DMS114 treated with DMSO at 0.1 percent for 48 hours (cell line): Measurements from ENCODE around the gene ZNF770.
"Not testable (repeated sequence)": the region's sequence is repeated elsewhere in the genome, so short reads cannot be mapped to it uniquely, and the experiment has no call there.

Experiments
- DNase-seq: peaks from one replicate; lab custom pipeline; 2025; ENCODE audit not compliant: unreplicated experiment; lab: John Stamatoyannopoulos, UW

Gene ZNF770

DNA sequence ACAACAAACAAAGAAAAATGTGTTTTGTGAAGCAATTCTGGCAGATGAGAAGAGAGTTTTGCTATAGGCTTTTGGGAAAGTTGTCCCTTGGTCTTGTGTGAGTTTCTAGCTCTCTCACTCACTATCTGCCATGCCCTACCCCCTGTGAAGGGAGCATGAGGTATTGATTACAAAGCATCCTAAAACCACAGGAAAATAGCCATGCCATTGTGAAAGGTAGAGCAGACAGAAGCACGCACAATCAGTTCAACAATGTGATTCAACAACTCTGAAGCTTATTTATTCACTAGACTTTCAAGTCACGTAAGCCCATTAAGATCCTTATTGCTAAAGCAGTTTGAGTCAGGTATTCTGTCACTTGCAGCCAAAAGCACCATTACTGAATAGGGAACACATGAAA lies 12.0 kb downstream of the ZNF770 start:
- DNase-seq = no peak

DNA sequence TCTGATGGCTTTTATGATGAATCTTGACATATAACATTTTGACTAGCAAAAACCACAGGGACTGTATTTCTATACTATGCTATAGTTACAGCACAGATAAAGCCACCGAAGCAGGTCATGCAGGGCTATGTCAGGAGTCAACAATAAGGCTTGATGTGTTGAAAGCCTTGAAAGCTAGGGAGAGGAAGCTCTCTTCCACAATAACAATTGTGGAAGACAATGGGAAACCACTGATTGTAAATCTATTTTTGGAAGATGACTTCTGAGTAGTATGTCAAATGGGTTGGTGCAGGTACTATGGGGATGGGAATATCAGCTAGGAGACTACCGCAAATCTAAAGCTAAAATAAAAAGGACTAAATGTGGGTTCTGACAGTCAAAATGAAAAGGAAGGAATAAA lies 14.6 kb downstream of the ZNF770 start:
- DNase-seq = no peak

DNA sequence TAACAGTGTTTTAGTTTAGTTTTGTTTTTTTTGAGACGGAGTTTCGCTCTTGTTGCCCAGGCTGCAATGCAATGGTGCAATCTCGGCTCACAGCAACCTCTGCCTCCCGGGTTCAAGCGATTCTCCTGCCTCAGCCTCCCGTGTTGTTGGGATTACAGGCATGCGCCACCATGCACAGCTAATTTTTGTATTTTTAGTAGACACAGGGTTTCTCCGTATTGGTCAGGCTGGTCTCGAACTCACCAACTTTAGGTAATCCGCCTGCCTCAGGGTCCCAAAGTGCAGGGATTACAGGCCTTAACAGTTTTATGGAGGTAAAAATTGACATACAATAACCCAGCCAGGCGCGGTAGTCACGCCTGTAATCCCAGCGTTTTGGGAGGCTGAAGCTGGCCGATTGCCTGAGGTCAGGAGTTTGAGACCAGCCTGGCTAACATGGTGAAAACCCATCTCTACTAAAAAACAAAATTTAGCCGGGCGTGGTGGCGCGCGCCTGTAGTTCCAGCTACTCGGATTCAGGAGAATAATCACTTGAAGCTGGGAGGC lies 17.9 kb downstream of the ZNF770 start:
- not testable (repeated sequence) for DNase-seq

DNA sequence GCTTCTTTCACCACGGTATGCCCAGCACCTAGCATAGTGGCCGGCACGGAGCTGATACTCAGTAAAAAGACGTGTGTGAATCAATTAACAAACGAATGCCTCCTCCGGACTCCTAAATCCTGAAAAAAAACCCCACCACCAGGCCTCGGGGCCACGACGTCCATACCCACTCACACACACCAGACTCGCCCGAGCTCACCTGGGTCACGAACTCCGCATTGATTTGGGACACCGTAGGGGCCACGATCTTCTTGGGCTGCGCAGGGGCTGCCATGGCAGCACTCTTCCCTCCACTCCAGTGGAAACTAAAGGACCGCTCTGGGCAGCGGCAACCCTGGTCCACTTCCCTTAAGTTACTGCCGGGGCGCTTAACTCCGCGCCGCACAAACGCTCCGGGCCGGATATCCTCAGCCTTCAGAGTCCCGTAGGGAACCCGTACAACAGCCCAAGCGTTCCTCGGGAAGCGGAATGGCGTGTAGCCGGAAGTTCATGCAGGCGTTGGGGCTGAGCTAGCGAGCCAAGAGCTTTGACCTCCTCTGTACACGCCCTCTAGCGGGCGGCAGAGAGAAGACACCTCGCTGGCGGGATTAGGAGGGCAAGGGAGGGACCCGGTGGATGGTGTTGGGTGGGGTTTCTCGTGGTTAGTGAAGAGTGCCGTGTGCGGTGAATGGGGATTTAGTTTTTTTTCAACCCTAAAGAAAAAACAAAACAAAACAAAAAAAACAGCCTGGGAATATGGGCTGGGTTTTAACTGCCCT lies 18.6 kb downstream of the ZNF770 start, which contains the start of gene AQR:
AQR (minus strand) TSS at position 403 of the 758 bp plus-strand sequence; CDS start at position 274, 129 bp downstream.
- peak; percentile 97 for DNase-seq

DNA sequence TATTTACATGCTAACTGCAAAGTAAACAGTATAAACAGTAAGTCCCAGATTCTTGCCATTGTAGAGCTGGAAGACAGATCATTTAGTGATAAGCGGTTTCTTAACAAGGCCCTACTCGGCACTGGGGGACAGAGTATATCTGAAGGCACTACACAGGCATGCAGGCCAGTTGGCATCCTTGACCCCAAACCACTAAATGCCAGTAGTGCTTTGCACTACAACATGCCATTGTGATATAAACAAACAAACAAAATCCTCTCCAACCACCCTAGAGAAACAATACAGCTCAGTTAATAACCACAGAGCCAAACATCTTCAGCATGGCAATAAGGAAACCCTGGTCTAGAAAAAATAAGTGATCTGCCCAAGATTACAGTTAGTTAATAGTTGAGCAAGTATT lies 23.8 kb downstream of the ZNF770 start:
- DNase-seq = no peak

DNA sequence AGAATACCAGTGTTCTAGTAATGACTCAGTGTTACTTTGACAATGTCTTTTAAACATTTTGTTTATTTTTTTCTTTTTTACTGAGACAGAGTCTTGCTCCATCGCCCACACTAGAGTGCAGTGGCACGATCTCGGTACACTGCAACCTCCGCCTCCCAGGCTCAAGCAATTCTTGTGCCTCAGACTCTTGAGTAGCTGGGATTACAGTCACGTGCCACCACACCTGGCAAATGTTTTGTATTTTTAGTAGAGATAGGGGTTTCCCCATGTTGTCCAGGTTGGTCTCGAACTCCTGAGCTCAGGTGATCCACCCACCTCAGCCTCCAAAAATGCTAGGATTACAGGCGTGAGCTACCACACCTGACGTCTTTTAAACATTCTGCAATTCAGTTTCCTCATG lies 34.2 kb downstream of the ZNF770 start:
- no peak for DNase-seq

DNA sequence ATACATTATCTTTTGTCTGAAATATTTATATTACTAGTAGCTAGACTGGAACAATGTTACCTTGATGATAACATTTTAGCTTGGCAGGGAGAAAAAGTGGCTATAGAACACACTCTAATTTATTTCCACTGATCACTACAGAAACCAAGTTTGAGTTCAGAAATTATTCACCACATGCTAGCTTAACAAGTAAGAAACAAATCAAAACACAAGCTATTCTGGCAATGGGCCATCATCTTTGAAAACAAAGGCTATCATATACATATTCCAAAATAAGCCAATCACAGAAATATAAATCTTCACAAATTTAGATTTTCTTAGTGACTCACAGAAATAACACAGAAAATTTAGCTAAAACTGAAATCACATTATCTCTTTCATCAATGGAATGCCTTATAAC lies 35.6 kb downstream of the ZNF770 start:
- DNase-seq = no peak

DNA sequence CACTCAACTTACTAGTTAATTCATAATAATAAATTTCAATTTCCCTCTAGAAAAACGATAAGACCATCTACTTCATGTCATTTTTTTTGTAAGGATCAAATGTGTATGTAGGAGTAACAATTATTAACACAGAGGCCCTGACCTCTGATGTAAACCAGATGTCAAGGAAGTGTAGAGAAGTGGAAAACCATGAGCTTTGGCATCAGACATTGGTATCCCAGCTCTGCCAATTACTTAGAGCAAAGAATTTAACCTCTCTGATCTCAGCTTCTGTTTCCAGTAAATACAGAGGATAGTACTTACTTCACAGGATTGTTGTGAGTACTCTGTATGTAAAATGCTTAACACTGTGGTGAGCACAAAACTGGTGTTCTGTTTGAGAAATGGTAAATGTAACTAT lies 36.1 kb downstream of the ZNF770 start:
- DNase-seq = no peak

DNA sequence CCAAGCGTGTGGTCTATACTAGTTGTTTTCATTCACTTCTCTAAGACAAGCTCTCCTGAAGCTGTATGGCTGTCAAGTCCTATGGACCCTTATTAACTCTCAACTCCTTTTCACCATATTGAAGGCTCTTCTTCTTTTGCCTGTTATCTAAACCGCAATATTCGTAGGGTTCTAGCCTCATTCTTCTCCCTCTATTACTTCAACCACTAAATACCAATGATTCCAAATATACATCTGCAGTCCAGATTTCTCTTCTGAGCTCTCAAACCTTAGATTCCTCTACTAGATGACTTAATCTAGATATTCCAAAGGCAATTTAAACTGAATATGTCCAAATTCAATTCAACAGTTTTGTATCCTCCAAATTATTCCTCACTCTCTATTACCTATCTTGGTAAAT lies 43.2 kb downstream of the ZNF770 start:
- DNase-seq = no peak

DNA sequence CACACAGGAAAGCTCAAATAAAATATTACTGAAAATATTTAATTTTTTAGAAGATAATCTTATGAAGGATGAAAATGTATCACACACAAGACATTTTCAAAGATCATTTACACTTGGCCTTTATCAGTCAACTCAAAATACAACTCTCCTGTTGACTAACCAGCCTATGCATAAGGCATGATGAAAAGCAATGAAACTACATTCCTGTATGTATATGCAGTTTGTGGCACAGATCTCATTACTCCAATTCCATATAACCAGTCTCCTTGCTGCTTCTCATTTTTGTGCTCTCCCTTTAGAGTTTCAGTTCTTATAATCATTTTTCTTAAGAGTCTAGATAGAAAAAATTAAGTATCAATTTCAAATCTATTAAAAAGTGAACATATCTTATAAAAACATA lies 44.4 kb downstream of the ZNF770 start:
- no peak for DNase-seq

DNA sequence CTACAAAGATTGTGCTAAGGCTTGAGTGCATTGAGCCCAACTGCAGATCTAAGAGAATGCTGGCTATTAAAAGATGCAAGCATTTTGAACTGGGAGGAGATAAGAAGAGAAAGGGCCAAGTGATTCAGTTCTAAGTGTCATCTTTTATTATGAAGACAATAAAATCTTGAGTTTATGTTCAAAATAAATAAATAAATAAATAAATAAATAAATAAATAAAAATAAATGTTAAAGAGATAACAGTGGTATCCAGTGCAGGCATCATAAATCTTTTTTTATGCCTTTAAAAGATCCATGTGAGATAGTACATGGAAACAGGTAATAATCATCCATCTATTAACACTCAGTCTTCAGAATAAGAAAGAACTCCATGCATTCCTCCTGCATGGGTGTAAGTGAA lies 44.8 kb downstream of the ZNF770 start:
- not testable (repeated sequence) for DNase-seq

DNA sequence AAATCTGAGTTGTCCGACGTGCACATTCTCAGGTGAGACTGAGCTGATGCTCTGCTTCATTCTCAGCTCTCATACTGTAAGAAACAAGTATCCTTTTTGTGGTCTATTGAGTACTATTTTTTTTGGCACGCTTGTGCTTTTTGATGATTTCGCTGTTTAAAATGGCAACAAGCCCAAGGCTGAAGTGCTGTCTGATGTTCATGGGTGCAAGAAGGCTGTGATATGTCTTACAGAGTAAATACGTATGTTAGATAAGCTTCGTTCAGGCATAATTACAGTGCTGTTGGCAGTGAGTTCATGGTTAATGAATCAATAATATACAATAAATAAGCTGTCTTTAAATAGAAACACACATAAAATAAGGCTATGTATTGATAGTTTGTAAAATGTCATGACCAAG lies 45.7 kb downstream of the ZNF770 start:
- DNase-seq = no peak

DNA sequence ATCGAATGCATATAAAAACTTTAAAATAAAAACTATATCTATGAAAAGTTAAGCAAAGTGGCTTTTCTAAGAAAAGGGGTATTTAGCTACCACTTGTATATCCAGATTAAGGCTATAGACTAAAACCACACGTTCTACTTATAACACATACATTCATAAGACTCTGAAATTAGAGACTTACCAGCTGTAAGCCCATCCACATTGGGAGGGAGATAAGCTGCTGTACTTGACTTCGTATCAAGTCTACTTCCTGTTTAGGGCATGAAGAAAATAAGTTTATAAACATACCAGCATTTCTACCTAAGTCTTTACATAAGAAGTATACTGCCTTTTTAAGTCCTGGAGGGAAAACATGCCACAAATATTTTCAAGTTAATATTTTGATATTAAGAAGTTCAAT lies 46.3 kb downstream of the ZNF770 start:
- DNase-seq = no peak

DNA sequence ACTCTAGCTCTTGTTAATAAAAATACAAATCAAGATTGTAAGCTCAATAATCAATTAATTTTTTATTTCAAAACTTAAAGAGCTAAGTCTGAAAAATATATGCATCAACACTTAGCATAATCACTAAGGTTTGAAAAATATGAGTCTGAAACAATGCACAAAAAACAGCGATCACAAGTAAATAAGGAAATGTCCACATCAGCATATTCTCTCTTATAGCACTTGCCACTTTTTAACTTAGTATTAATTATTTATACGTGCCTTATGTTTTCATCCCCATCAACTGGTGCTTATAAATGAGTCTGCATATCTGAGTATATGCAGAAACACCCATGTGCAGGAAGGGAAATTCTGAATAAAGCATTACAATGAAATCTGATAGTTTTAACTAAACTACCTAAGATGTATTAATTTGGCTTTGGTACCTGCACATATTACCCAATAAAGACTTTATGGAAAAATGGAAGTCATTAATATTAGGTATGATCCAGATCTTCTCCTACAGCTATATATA lies 46.8 kb downstream of the ZNF770 start:
- DNase-seq = no peak

DNA sequence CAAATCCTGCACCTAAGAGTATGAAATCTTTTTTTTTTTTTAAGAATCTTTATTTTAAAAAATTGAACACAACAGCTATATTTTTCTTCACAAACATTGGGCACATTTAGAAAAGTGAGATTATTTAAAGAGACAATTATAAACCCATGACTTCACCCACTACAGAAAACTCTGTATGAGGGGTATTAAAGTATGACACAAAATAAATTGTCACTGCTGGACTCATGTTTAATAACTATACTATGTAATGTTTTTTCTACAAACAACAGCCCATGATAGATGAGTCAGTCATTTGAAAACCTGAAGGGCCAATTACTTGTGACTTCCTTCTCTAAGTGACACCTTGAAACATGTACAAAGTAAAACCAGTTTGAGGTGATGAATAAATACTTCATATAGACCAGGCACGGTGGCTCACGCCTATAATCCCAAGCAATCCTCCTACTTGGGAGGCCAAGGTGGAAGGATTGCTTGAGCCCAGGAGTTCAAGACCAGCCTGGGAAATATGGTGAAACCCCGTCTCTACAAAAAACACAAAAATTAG lies 54.6 kb downstream of the ZNF770 start:
- no peak for DNase-seq

DNA sequence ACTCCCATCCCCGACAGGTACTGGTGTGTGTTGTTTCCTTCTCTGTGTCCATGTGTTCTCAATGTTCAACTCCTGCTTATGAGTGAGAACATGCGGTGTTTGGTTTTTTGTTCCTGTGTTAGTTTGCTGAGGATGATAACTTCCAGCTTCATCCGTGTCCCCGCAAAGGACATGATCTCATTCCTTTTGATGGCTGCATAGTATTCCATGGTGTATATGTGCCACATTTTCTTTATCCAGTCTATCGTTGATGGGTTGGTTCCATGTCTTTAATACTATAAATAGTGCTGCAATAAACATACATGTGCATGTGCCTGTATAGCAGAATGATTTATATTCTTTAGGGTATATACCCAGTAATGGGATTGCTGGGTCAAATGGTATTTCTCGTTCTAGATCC lies 59.7 kb downstream of the ZNF770 start:
- DNase-seq = not testable (repeated sequence)
